Activated T-cell treated with anti-CD3 and anti-CD28 coated beads, Interleukin-2, amount 50 U/mL, for 24 hours (primary cell): ENCODE results near the gene CEP162.
"Not testable (repeated sequence)": the region's sequence is repeated elsewhere in the genome, so short reads cannot be mapped to it uniquely, and the experiment has no call there.

Experiments
- DNase-seq: peaks from one replicate; pipeline ENCODE4 v3.0.0-alpha.2; 2020
- H3K27ac Mint-ChIP-seq: 2 replicates; pipeline ENCODE4 v1.8.0; 2020; ENCODE audit warnings: mild to moderate bottlenecking, mixed read lengths
- H3K27me3 Mint-ChIP-seq: 2 replicates; pipeline ENCODE4 v1.8.0; 2020; ENCODE audit warnings: mixed read lengths
- H3K36me3 Mint-ChIP-seq: 2 replicates; pipeline ENCODE4 v1.8.0; 2020; ENCODE audit warnings: low read depth, mixed read lengths
- H3K4me1 Mint-ChIP-seq: 2 replicates; pipeline ENCODE4 v1.8.0; 2020; ENCODE audit warnings: low read depth, mixed read lengths
- H3K4me3 Mint-ChIP-seq: 2 replicates; pipeline ENCODE4 v1.8.0; 2020; ENCODE audit warnings: mild to moderate bottlenecking, moderate library complexity, mixed read lengths
- H3K9me3 Mint-ChIP-seq: 2 replicates; pipeline ENCODE4 v1.8.0; 2020; ENCODE audit warnings: mixed read lengths

CEP162 gene

DNA sequence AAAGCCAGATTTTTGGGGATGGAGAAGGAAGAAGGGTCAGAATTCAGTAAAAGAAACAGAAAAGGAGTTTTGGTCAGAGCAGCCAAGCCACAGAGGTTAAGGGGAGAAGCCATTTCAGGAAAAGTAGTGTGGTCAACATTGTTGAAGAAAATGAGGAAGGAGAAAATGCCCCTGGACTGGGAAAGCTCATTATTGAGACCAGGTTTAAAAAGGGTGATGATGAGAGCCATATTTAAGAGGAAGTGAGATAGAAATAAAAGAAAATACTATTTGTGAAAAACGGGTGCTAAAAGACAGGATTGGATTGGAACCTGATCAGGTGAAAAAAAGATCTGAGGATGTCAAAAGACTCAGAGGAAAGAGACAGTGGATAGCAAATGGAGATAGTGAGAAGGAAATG is 75.8 kb downstream of the CEP162 start:
- Mint-ChIP-seq H3K36me3 (peaks cover 74% of the 10 kb centered on the region), H3K27me3 (no peaks in the 10 kb centered on the region), H3K4me1 (peaks cover 3% of the 10 kb centered on the region), H3K9me3 (no peaks in the 10 kb centered on the region), H3K27ac (no peak overlapping the region), H3K4me3 (no peak overlapping the region)
- no peak for DNase-seq

DNA sequence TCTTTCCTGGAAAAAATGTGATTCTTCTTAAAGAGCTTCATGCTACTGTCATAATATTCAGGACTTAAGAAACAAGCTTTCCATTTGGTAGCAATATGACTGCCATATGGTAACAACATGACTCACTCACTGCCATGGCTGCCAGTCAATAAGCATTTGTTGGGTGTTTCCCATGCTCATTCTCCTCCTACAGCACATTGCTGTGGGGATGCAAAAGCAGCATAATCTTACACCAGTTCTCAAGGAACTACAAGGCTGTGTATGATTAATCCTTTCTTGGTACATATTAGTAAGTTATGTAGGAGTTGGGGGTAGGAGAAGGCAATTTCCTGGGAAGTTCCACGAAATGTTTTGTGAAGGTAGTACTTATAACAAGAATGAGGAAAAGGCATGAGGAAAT is 76.7 kb downstream of the CEP162 start:
- no peak for DNase-seq

DNA sequence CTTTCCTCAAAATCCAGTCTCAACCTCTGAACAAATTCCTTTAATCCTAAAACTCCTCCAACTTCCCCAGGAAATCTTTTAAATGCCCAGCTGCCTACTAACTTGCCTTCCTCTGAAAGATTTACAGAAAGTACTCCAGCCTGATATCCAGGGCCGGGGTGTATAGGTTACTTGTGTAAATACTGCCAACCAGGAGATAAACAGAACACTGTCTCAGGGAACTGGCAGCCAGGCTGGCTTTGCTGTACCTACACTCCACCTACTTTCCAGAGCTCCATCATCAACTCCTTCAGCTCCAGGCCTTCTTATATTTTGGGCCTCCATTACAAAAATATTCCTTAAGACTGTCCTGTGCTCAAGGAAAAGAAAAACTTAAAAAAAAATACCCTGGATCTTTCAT is 85.9 kb downstream of the CEP162 start:
- Mint-ChIP-seq H3K27me3 (no peaks in the 10 kb centered on the region), H3K4me3 (no peak overlapping the region), H3K9me3 (no peaks in the 10 kb centered on the region), H3K27ac (no peak overlapping the region), H3K36me3 (peaks cover 75% of the 10 kb centered on the region), H3K4me1 (no peaks in the 10 kb centered on the region)
- DNase-seq = no peak

More for the DNA sequence above, 76.7 kb downstream of the CEP162 start:
- H3K36me3 Mint-ChIP-seq = peaks cover 74% of the 10 kb centered on the region
- peaks cover 3% of the 10 kb centered on the region for H3K4me1 Mint-ChIP-seq
- H3K27ac Mint-ChIP-seq = no peak overlapping the region
- H3K9me3 Mint-ChIP-seq = no peaks in the 10 kb centered on the region
- no peak overlapping the region for H3K4me3 Mint-ChIP-seq
- H3K27me3 Mint-ChIP-seq = no peaks in the 10 kb centered on the region

DNA sequence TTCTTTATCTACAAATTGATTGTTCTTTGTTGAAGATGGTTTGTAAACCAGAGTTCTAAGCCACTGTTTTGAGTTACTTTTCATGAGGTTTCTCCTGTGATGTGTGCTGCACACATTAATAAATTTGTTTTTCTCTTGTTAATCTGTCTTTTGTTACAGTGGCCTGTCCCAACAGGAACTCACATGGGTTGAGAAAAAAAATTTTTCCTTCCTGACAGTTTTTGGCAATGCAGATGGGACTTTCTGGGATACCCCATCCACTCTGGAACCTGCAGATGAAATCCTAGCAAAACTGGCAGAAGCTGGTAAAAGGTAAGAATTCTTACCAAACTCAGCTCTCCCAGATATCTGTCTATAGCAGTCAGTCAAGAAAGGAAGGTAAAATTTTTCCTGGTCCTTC is 88.1 kb downstream of the CEP162 start:
- DNase-seq = no peak
- H3K27me3 Mint-ChIP-seq = no peaks in the 10 kb centered on the region
- peaks cover 70% of the 10 kb centered on the region for H3K36me3 Mint-ChIP-seq
- no peak overlapping the region for H3K4me3 Mint-ChIP-seq
- no peaks in the 10 kb centered on the region for H3K4me1 Mint-ChIP-seq
- H3K27ac Mint-ChIP-seq = no peak overlapping the region
- no peaks in the 10 kb centered on the region for H3K9me3 Mint-ChIP-seq

DNA sequence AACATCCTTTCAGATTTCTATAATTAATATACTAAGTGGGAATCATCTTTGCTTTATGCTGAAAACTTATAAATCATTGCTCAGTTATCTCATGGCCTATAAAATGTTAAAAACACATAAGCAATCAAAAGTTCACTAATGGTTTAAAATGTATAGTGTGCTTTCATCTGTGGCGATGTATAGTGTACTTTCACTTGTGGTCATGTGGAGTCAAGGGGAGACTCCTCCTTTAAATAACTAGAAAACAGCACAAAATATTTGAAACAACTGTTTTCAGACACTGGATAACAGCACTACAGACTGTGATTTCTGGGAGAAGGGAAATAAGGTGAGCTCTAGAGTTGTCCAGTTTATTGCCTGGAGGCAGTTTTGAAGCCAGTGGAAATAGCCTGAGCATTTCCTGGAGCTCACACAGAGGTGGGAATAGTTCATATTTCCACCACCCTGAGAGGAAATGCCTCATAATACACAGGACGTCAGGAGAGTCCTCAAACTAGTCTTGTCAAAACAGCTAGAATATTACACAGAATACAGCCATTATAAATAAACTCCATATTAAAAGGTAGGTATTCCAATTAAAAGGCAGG is 89.4 kb downstream of the CEP162 start:
- H3K36me3 Mint-ChIP-seq = peaks cover 78% of the 10 kb centered on the region

DNA sequence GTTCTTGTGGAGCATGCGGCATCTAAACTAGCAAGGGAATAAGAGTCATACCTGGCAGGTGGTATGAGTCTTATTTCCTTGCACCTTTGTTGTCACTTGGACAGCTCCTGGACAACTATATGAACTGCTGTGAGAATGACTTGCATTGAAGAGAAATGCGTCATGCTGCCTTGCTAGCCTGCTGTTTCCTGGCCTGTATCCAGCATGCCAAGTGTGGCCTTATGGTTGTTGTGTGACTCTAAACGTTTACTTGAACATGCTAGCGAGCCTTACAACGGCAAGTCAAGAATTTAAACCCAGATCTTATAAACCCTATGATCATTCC is 90.4 kb downstream of the CEP162 start:
- Mint-ChIP-seq H3K36me3 (peaks cover 80% of the 10 kb centered on the region), H3K27ac (no peak overlapping the region), H3K4me3 (no peak overlapping the region), H3K9me3 (peaks cover 7% of the 10 kb centered on the region), H3K27me3 (no peaks in the 10 kb centered on the region), H3K4me1 (no peaks in the 10 kb centered on the region)
- DNase-seq = no peak

More for the DNA sequence above, 89.4 kb downstream of the CEP162 start:
- Mint-ChIP-seq H3K4me1 (no peaks in the 10 kb centered on the region), H3K4me3 (no peak overlapping the region), H3K27me3 (no peaks in the 10 kb centered on the region), H3K27ac (no peak overlapping the region), H3K9me3 (no peaks in the 10 kb centered on the region)
- no peak for DNase-seq

DNA sequence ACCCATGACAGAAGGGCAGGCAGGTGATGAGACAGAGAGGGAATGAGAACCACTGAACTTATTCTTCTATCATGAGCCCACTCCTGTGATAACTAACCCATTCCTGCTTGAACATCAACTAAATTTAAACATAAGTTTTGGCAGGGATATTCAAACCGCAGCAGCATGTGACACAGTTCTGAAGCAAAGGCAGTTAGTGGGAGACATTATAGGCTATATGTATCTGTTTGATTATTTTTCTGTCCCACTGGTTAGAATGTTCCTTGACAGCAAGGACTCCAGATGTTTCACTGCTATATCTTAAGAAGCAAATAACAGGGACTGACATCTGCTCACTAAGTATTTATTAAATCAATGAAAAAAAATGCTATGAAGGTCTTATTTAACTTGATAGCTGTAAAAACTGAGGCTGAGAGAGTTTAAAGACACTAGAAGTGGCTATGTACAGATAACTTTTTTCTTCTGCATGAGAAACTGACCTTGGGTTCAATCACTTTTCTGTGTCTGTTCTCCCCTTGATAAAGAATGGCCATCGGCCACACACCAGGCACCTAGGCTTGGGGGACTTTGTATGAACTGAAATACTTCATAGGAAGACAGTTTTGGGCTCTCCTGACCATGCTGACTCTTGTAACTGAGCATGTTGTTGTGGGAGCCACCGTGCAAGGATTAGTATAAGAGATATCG is 90.9 kb downstream of the CEP162 start:
- no peaks in the 10 kb centered on the region for H3K27me3 Mint-ChIP-seq
- no peak overlapping the region for H3K27ac Mint-ChIP-seq
- no peaks in the 10 kb centered on the region for H3K4me1 Mint-ChIP-seq
- H3K9me3 Mint-ChIP-seq = peaks cover 12% of the 10 kb centered on the region
- DNase-seq = no peak
- peaks cover 75% of the 10 kb centered on the region for H3K36me3 Mint-ChIP-seq
- H3K4me3 Mint-ChIP-seq = no peak overlapping the region

DNA sequence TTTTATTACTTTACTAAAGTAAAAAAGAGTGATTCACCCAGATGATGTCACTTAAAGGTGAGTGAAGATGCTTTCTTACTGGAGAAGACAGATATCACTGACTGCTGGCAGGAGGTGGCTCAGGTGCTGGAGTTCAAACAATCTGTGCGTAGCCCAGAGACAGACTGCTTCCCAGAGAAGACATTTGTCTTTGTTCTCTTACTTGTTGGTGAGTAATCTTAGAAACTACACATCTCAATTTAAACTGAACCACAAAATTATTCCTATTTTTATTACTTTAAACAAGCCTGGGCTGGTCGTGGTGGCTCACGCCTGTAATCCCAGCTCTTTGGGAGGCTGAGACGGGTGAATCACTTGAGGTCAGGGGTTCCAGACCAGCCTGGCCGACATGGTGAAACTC is 92.2 kb downstream of the CEP162 start:
- Mint-ChIP-seq H3K36me3 (peaks cover 64% of the 10 kb centered on the region), H3K27ac (no peak overlapping the region), H3K4me3 (no peak overlapping the region), H3K9me3 (peaks cover 12% of the 10 kb centered on the region), H3K27me3 (no peaks in the 10 kb centered on the region), H3K4me1 (no peaks in the 10 kb centered on the region)
- DNase-seq = no peak

DNA sequence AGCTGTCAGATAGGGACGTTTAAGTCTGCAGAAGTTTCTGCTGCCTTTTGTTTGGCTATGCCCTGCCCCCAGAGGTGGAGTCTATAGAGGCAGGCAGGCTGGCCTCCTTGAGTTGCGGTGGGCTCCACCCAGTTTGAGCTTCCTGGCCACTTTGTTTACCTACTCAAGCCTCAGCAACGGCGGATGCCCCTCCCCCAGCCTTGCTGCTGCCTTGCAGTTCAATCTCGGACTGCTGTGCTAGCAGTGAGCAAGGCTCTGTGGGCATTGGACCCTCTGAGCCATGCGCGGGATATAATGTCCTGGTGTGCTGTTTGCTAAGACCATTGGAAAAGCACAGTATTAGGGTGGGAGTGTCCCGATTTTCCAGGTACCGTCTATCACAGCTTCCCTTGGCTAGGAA is 94.1 kb downstream of the CEP162 start:
- not testable (repeated sequence) for DNase-seq, H3K4me3 Mint-ChIP-seq
- peaks cover 53% of the 10 kb centered on the region for H3K36me3 Mint-ChIP-seq

DNA sequence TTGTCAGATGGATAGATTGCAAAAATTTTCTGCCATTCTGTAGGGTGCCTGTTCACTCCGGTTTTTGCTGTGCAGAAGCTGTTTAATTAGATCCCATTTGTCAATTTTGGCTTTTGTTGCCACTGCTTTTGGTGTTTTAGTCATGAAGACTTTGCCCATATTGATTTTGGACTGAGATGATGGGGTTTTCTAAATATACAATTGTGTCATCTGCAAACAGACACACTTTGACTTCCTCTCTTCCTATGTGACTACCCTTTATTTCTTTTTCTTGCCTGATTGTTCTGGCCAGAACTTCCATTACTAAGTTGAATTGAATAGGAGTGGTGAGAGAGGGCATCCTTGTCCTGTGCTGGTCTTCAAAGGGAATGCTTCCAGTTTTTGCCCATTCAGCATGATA is 97.9 kb downstream of the CEP162 start:
- not testable (repeated sequence) for DNase-seq, H3K27ac Mint-ChIP-seq, H3K4me1 Mint-ChIP-seq, H3K27me3 Mint-ChIP-seq, H3K4me3 Mint-ChIP-seq
- Mint-ChIP-seq H3K36me3 (peaks cover 37% of the 10 kb centered on the region), H3K9me3 (peaks cover 12% of the 10 kb centered on the region)

More for the DNA sequence above, 94.1 kb downstream of the CEP162 start:
- not testable (repeated sequence) for H3K27ac Mint-ChIP-seq, H3K27me3 Mint-ChIP-seq, H3K4me1 Mint-ChIP-seq
- peaks cover 12% of the 10 kb centered on the region for H3K9me3 Mint-ChIP-seq

DNA sequence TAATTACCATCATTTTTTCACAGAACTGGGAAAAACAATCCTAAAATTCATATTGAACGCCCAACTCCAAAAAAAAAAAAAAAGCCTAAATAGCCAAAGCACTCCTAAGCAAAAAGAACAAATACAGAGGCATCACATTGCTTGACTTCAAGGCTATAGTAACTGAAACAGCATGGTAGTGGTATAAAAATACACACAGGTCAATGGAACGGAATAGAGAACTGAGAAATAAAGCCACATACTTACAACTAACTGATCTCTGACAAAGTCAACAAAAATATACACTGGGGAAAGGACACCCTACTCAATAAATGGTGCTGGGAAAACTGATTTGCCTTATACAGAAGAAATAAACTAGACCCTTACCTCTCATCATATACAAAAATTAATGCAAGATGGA is 104.3 kb downstream of the CEP162 start:
- Mint-ChIP-seq H3K9me3 (peaks cover 2% of the 10 kb centered on the region), H3K27me3 (no peaks in the 10 kb centered on the region), H3K4me1 (no peaks in the 10 kb centered on the region), H3K4me3 (no peak overlapping the region), H3K36me3 (peaks cover 43% of the 10 kb centered on the region), H3K27ac (no peak overlapping the region)
- DNase-seq = no peak

DNA sequence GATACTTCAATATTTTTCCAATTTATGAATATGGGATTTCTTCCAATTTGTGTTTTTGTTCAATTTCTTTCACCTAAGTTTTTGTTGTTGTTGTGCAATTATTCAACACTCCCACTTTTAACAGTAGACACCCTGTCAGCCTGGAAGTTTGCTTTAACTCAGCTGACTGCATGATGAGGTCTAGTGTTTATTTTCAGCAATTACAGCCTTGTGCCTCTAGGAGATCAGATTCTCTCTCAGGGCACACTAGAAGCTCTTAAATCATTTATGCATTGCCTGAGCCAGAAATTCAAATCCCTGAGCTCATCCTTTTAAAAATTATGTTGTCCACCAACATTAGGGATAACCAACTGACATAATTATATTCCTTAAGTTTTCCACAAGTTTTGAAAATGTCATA is 108.2 kb downstream of the CEP162 start:
- Mint-ChIP-seq H3K9me3 (peaks cover 9% of the 10 kb centered on the region), H3K36me3 (peaks cover 27% of the 10 kb centered on the region), H3K4me3 (no peak overlapping the region), H3K27ac (no peak overlapping the region), H3K4me1 (no peaks in the 10 kb centered on the region), H3K27me3 (peaks cover 14% of the 10 kb centered on the region)
- no peak for DNase-seq

DNA sequence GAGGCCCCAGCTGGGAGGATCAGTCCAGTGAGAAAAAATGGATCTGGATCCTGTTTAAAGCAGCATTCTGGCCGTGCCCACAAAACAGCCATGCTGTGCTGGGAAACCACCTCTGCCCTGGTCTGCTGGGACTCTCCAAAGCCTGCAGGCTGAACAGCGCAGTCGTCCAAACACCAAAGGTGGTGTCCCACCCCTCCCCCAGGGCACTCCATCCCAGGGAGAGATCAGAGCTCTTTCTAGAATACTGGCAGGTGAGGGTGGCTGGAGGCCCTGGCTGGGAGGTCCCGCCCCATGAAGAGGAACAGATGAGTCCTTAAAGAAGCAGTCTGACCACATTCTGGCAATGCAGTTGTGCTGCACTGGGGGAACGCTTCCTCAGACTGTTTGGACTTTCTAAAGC is 109.3 kb downstream of the CEP162 start:
- peaks cover 18% of the 10 kb centered on the region for H3K27me3 Mint-ChIP-seq

DNA sequence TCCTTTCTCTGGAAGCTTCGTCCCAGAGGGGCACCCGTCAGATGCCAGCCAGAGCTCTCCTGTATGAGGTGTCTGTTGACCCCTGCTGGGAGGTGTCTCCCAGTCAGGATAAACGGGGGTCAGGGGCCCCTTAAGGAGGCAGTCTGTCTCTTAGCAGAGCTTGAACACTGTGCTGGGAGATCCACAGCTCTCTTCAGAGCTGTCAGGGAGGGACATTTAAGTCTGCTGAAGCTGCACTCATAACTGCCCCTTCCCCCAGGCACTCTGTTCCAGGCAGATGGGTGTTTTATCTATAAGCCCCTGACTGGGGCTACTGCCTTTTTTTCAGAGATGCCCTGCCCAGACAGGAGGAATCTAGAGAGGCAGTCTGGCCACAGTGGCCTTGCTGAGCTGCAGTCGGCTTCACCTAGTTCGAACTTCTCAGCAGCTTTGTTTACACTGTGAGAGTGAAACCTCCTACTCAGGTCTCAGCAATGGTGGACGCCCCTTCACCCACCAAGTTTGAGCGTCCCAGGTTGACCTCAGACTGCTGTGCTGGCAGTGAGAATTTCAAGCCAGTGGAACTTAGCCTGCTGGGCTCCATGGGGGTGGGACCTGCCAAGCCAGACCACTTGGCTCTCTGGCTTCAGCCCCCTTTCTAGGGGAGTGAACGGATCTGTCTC is 112.4 kb downstream of the CEP162 start:
- not testable (repeated sequence) for DNase-seq, H3K27ac Mint-ChIP-seq, H3K9me3 Mint-ChIP-seq, H3K4me3 Mint-ChIP-seq, H3K36me3 Mint-ChIP-seq, H3K4me1 Mint-ChIP-seq
- H3K27me3 Mint-ChIP-seq = peaks cover 22% of the 10 kb centered on the region

More for the DNA sequence above, 109.3 kb downstream of the CEP162 start:
- Mint-ChIP-seq H3K4me1 (no peaks in the 10 kb centered on the region), H3K36me3 (peaks cover 16% of the 10 kb centered on the region), H3K9me3 (peaks cover 9% of the 10 kb centered on the region), H3K4me3 (no peak overlapping the region), H3K27ac (no peak overlapping the region)
- DNase-seq = no peak

DNA sequence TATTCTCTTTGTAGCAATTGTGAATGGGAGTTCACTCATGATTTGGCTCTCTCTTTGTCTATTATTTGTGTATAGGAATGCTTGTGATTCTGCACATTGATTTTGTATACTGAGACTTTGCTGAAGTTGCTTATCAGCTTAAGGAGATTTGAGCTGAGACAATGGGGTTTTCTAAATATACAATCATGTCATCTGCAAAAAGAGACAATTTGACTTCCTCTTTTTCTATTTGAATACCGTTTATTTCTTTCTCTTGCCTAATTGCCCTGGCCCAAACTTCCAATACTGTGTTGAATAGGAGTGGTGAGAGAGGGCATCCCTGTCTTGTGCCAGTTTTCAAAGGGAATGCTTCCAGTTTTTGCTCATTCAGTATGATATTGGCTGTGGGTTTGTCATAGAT is 116.1 kb downstream of the CEP162 start:
- H3K4me3 Mint-ChIP-seq, H3K27ac Mint-ChIP-seq, DNase-seq, H3K4me1 Mint-ChIP-seq, H3K9me3 Mint-ChIP-seq, H3K36me3 Mint-ChIP-seq: not testable (repeated sequence)
- H3K27me3 Mint-ChIP-seq = peaks cover 20% of the 10 kb centered on the region
